IMR-90 (cell line): ENCODE data around the gene ARRDC2.

ENCODE experiments used
- CTCF ChIP-seq: conservative IDR thresholded peaks from 2 replicates; pipeline ENCODE4 v1.5.1; 2012; ENCODE audit warnings: mild to moderate bottlenecking, low read depth, low read length, improper control_type of control experiment
- MAFK ChIP-seq: IDR thresholded peaks from 2 replicates; pipeline ENCODE4 v1.6.1; 2012; ENCODE audit warnings: low read depth, low read length, improper control_type of control experiment
- MAZ ChIP-seq: IDR thresholded peaks from 2 replicates; pipeline ENCODE4 v1.6.1; 2012; ENCODE audit warnings: low read depth, mild to moderate bottlenecking, low read length, improper control_type of control experiment, moderate library complexity, borderline replicate concordance
- POLR2A ChIP-seq: IDR thresholded peaks from 2 replicates; pipeline ENCODE4 v1.6.1; 2012; ENCODE audit warnings: mild to moderate bottlenecking, low read depth, low read length
- RAD21 ChIP-seq: IDR thresholded peaks from 2 replicates; pipeline ENCODE4 v1.6.1; 2012; ENCODE audit warnings: low read length, improper control_type of control experiment
- RFX5 ChIP-seq: IDR thresholded peaks from 2 replicates; pipeline ENCODE4 v1.8.0; 2012; ENCODE audit warnings: low read depth, mild to moderate bottlenecking, low read length, moderate library complexity
- SMC3 ChIP-seq: fragments of 150-350 bp; IDR thresholded peaks from 2 replicates; pipeline ENCODE4 v1.6.1; 2016; ENCODE audit warnings: low read depth, mild to moderate bottlenecking, antibody characterized with exemption, low read length, moderate library complexity

DNA sequence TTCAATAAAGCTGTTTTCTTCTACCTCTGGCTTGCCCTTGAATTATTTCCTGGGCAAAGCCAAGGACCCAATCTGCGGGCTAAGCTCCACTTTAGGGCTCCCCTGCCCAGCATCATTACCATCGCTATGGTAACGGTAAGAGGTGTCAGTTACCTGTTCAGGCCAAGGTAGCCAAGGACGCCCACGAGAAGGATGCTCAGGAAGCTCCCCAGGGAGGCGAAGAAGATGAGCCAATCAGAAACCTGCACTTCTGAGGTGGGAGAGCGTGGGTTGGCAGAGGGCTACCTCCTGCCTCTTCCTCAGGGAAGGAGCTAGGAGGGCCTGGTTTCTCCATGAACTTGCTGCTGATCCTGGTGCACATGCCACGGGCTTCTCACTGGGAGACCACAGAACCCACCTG is 54.1 kb downstream of the ARRDC2 start:
- TF ChIP-seq MAFK (no peak), RAD21 (no peak), CTCF (no peak), RFX5 (no peak), POLR2A (no peak), SMC3 (no peak), MAZ (no peak)
